ENCODE results near the gene CCL8.

DNA sequence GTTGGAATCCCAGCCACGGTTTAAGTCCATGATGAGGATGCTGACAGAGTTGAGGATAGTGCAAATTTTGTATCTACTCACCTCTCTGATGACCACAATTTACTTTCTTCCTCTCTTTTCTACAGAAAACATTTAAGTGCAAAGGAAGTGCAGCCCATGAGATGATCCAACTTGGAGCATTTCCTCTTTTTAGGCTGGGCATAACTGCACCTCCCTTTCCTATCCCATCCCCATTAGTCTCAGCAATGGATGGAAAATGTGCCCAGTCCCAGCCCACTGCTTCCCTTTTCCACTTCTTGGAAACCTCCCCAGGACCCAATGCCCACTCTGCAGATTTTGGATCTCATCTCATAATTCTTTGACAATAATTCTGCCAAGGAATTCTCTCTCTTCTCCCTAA lies 16.6 kb upstream of the CCL8 start:
- TF ChIP-seq POLR2A (IDR thresholded peaks at IDR 0.05; ENCODE audit: low read depth, low read length) (no peak), RAD21 (IDR thresholded peaks at IDR 0.05; ENCODE audit: low read length) (no peak), CEBPB (IDR thresholded peaks at IDR 0.05; ENCODE audit: low read depth, low read length) (no peak), MAFK (IDR thresholded peaks at IDR 0.05; ENCODE audit: low read depth, low read length) (no peak), FOS (IDR thresholded peaks at IDR 0.05; ENCODE audit: low read depth, low read length) (no peak), MXI1 (IDR thresholded peaks at IDR 0.05; ENCODE audit: borderline replicate concordance, low read depth, low read length) (no peak), MAZ (IDR thresholded peaks at IDR 0.05; ENCODE audit: borderline replicate concordance, low read depth, low read length) (no peak), NFE2L2 (IDR thresholded peaks at IDR 0.05; ENCODE audit: low read depth, low read length) (no peak), CHD1 (IDR thresholded peaks at IDR 0.05; ENCODE audit: low read depth, low read length) (no peak), BHLHE40 (IDR thresholded peaks at IDR 0.05; ENCODE audit: low read depth, low read length) (no peak)
- TF ChIP-seq, protein P1, sequence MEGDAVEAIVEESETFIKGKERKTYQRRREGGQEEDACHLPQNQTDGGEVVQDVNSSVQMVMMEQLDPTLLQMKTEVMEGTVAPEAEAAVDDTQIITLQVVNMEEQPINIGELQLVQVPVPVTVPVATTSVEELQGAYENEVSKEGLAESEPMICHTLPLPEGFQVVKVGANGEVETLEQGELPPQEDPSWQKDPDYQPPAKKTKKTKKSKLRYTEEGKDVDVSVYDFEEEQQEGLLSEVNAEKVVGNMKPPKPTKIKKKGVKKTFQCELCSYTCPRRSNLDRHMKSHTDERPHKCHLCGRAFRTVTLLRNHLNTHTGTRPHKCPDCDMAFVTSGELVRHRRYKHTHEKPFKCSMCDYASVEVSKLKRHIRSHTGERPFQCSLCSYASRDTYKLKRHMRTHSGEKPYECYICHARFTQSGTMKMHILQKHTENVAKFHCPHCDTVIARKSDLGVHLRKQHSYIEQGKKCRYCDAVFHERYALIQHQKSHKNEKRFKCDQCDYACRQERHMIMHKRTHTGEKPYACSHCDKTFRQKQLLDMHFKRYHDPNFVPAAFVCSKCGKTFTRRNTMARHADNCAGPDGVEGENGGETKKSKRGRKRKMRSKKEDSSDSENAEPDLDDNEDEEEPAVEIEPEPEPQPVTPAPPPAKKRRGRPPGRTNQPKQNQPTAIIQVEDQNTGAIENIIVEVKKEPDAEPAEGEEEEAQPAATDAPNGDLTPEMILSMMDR (conservative IDR thresholded peaks at IDR 0.05; ENCODE audit: low read depth, low read length), result no peak

Data from IMR-90 (cell line).